GM18868 (cell line): ENCODE measurements around the gene THYN1.

Experiments
- ATAC-seq: cut with Tn5 transposase; IDR thresholded peaks from one replicate; pipeline ENCODE4 v1.9.1; 2021; ENCODE audit warnings: mild to moderate bottlenecking, moderate library complexity; ENCODE audit not compliant: unreplicated experiment

THYN1 gene

DNA sequence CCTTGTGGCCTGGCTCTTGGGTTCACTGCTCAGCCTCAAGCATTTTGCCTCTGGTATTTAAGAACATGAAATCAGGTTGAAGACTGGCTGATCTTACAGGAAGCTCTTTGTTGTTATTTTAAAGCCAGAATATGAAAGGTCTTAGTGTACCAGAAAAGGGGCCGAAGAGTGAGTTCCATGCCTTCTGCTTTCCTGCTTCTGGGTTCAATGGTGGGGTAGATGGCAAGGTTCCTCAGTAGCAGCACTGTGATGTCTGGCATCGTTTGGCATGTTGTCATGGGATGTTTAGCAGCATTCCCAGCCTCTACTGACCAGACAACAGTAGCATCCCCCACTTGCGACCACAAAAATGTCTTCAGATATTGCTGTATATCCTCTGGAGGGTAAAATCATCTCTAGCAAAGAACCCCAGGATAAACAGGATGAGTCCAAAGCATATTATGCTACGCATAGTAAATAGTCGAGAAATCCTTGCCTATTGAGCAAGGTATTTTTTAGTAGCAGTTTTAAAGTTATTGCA is 26.3 kb downstream of the THYN1 start:
- no peak for ATAC-seq

DNA sequence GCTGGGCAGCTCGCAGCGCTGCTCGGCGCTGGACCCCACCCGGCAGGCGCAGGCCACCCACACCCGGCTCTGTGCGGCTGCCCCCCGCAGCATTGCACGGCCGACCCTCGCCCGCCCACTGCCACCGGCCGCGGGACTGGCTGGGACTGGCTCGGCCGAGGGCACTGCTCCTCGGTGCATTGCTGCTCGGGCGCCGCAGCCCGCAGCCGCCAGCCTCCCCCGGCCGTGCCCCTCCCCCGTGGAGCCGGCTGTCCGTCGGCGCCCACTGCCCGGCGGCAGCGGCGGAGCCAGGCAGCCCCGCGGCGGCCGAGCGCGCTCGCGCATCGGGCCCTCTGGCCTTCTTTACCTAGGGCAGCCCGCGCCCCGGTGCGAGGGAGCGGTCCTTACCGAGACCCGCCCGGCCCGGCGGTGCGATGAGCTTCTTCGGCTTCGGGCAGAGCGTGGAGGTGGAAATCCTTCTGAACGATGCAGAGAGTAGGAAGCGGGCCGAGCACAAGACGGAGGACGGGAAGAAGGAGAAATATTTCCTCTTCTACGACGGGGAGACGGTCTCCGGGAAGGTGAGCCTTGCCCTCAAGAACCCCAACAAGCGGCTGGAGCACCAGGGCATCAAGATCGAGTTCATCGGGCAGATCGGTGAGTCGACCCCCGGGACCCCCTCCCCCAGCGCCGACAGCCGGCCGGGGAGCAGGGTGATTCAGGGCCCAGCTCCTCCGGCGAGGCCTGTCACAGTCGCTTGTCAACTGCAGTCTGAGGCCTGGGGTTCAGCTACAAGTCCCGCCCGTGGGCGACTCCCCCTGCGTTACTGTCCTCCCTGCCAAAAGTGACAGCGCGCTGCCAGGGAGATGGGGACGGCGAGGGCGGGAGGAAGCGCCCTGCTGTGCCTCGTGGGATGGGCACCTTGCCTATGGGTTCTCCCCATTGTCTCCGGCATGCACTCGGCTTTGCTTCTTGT is 28.2 kb downstream of the THYN1 start:
- ATAC-seq: peak; percentile 16

DNA sequence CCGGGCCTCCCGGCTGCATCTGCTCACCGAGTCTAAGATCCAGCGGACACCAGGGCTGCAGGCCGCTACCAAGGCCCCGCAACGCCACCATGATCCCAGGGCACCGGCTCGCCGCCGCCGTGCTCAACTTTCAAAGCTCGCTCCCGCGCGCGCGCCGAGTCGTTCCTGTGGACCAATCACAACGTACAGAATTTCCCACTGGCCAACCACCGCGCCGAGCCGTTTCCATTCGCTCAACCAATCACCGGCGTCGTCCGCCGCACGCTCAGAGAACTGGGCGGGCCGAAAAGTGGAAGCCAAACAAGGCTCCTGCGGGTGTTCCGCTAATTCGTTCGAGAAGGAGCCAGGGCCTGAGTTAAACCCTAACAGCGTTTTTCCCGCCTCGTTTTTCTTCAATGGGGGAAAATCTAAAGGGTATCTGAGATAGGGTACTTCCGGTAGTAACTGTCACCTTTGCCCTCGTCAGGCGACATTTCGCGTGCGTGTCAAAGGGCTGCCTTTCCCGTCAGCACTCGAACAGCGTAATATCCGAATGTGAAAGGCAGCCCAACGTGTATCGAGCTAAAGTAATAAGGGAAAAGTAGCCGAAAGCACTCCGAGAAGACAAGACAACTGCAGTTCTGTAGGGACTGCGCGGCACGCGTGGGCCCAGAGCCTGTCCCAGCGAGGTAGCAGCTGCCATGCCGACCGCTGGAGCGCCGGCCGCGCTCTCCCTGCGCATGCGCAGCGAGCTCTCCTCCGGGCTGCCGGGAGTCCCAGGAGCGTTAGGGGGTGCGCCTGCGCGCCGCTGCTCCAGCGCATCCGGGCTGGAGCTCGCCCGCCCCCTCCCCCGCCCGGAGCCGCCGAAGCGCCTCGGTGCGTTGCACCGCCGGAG is 29.1 kb downstream of the THYN1 start, which contains the start of the genes NCAPD3 and VPS26B:
Gene NCAPD3, minus strand, starts transcription at position 132 of the 874 bp plus-strand sequence. Its CDS starts 41 bp downstream, at position 91.
Gene VPS26B, plus strand, starts transcription at position 836 of the 874 bp plus-strand sequence. CDS start 452 bp downstream, outside the sequence.
- ATAC-seq: peak; percentile 76

DNA sequence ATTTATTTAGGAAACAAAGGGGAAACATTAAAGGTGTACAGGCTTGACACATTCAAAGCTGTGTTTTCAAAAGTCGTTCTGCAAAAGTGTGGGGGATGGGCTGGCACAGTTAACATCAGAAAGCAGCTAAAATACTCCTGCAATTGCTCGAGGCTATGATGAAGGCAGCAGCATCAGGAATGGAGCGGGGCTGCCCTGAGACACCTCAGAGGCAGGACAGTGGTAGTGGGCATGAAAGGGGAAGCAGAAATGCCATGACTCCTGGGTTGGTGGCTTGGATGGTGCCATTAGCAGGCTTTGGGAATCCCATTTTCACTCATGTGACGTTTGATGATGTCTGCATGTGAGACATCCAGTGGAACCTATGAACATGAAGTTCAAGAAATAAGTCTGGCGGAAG is 30.0 kb downstream of the THYN1 start:
- ATAC-seq: no peak

DNA sequence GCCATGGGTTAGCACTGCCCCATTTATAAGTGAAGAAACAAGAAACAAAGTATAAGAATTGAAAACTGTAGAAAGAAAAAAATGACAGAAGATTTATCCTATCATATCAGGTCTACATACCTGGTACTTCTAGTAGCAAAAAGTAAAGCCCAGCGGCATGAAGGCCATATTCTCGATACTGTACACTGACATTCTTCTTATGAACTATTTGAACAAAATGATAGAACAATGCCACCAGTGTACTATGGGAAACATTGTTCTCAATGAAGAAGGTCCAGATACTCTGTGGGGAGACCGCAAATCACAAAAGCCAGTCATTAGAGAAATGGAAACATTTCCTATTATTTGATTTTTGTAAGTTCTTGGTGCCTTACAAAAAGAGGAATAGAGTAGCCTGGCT is 36.3 kb downstream of the THYN1 start:
- ATAC-seq: no peak

DNA sequence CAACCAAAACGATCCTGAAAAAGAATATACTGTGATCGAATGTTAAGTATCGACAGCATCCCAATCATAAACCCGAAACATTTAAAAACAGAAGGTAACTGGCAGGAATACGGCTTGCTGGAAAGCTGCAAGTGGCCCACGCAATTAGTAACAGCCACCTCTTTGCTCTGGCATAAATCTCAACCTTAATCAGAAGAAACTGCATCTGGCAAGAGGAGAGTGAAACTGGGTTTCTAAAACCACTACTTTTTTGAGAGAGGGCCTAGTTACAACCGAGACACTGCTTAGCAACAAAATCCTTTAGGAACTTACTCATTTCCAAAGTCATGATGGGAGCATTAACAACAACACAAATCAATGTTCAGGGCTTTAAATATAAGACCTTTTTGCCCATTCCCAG is 37.3 kb downstream of the THYN1 start:
- no peak for ATAC-seq

DNA sequence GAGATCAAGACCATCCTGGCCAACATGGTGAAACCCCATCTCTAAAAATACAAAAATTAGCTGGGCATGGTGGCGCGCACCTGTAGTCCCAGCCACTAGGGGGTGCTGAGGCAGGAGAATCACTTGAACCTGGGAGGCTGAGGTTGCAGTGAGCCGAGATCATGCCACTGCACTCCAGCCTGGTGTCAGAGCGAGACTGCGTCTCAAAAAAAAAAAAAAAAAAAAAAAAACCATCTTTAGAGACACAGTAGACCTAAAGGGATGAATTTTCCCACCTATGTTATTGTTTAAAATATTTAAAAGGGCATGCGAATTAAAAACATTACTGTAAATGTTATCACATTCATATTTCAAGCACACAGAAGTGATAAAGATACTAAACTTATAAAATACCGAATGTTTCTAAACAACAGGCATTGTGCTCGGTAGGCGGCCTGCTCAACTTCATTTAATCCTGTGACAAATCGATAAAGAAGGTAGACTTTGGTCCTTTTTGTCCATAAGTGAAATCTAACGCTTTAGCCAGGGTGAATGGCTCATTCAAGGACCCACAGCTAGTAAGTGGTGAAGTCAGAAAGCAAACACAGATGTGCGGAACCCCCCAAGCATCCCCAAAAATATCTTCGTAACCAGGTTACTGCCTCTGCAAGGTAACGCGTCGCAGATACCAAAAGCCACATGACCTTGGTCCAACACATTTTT is 45.5 kb downstream of the THYN1 start:
- no peak for ATAC-seq

DNA sequence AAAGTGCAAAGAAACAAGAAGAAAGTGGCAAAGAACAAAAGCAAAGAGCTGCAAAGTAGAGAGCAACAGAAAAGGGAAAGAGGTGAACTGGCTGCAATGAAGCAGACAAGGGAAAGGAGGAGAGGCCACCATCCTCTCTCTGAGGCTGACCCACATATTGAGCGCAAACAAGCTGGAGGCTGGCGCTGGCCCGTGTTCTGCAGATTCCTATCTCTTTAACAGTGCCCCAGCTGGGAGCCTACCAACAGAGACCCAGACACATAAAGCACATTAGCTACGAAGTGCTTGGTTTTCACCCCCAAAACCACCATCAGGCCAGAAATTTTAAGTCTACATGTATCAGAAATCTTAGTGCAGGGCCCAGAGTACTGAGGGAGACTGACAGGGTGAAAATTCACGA is 47.0 kb downstream of the THYN1 start:
- ATAC-seq: no peak

DNA sequence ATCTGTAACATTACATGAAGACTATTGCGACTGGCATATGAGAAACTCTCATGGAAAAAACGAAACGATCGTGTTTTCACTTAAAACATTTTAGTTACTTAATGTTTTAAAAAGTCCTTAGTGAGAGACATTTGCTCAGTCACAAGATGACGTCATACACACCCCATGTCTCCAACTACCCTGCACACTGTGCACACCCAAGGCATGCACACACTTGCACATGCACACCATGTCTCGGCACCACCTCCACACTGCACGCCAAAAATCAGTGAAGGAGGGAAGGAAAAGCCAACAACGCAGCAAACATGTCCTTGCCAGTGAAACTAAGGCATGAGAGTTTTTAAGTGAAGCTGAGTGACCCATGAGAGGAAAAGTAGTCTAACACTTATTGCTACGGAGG is 47.4 kb downstream of the THYN1 start:
- no peak for ATAC-seq

DNA sequence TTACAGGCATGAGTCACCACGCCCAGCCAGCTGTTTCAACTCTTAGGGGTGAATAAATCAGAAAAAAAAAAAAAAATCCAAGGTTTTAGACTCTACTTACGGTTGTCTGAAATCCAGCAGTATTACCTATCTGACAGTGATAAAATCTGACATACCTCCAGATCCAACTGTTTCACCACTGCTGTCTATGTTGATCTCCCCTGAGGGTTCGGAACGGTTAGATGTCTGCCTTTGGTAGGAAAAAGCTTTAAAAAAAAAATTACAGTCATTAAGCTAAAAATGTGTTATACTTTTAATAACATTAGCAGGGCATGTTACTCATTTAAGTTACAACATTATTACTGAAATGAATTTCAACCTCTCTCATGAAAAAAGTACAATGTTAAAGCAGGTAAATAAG is 50.5 kb downstream of the THYN1 start:
- no peak for ATAC-seq

DNA sequence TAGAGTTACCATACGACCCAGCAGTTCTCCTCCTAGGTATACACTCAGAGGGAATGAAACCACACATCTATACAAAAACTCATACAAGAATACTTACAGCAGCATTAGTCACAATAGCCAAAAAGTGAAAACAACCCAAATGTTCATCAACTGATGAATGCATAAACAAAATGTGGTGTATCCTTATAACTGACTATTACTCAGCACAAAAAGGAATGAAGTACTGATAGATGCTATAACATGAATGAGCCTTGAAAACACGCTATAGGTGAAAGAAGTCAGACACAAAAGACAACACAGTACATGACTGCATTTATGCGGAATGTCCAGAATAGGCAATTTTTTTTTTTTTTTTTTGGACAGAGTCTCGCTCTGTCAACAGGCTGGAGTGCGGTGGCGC is 52.5 kb downstream of the THYN1 start:
- no peak for ATAC-seq

DNA sequence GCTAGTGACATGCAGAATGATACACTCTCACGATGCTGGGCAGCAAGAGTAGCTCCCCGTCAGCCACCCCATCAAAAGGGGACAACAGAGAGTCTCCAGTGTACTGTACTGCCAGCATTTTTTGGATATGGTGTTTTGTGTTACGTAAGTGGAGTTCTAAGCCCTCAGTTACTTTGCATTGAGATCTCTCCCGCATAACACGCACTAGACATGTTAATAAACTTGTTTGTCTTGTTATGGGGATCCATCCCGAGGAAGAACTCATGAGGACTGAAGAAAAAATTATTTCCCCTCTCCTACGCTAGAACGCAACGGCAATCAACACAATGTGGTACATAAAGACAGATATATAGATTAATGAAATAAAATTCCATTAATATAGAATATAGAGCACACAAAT is 53.6 kb downstream of the THYN1 start:
- ATAC-seq: no peak
